Muscle of leg (tissue), 11 donors: ENCODE results near the gene FBLN2. TPM values are rescaled to one million over a fixed set of nuclear protein-coding genes. Genes with fewer than 3 reads are reported as not detected.
A peak's percentile ranks its signal among the peaks of the same experiment; 100 is the strongest.

ENCODE experiments used
- DNase-seq: peaks from one replicate; pipeline ENCODE4 v3.0.0; 2013
- H3K27ac ChIP-seq: one replicate; pipeline ENCODE4 v1.5.1; 2013; ENCODE audit warnings: mild to moderate bottlenecking, low read length, control low read depth
- H3K27me3 ChIP-seq: one replicate; pipeline ENCODE4 v1.6.1; 2013; ENCODE audit warnings: low read length; ENCODE audit not compliant: control insufficient read depth, insufficient read depth
- H3K36me3 ChIP-seq: one replicate; pipeline ENCODE4 v1.6.1; 2013; ENCODE audit warnings: low read length; ENCODE audit not compliant: control insufficient read depth, insufficient read depth
- H3K4me1 ChIP-seq: one replicate; pipeline ENCODE4 v1.6.1; 2013; ENCODE audit warnings: low read length; ENCODE audit not compliant: control insufficient read depth, insufficient read depth
- H3K4me3 ChIP-seq: one replicate; pipeline ENCODE4 v1.5.1; 2013; ENCODE audit warnings: low read length, control low read depth
- H3K9me3 ChIP-seq: replicated peaks from 2 replicates; pipeline ENCODE4 v1.6.1; 2013; ENCODE audit warnings: low read depth, low read length; ENCODE audit not compliant: control insufficient read depth
- WGBS: methylation state at CpG from one replicate; pipeline ENCODE4 v1.1.5; 2013; ENCODE audit warnings: missing lambda C conversion rate; ENCODE audit not compliant: insufficient coverage; 5-methylcytosine and 5-hydroxymethylcytosine counted together
- polyA plus RNA-seq, 8 donors: library from polyadenylated mRNA; unstranded; fragments of 120-200 nt; gene quantifications; one replicate each; pipeline versions ENCODE4 v1.2.1 to v1.2.3, GENCODE V29; 2013; ENCODE audit warnings: inconsistent platforms in 1 of 8, low replicate concordance in 1 of 8; ENCODE audit not compliant: insufficient read length in 8 of 8, insufficient read depth in 1 of 8
- total RNA-seq: library from RNA; stranded (reverse); fragments of 120-200 nt; gene quantifications from one replicate; pipeline ENCODE4 v1.2.4, GENCODE V29; 2013

Gene FBLN2
- total and polyA plus RNA-seq, 9 donors, result 24.4 to 78.6 (median 61.1) TPM

- no peaks in the 10 kb centered on the region for H3K9me3 ChIP-seq
- H3K4me1 ChIP-seq, result peaks cover 44% of the 10 kb centered on the region
- H3K36me3 ChIP-seq, result no peaks in the 10 kb centered on the region
- 65% methylated on average over 5 of the region's 11 CpGs for WGBS
- peaks cover under 1% of the 10 kb centered on the region for H3K27me3 ChIP-seq
- H3K27ac ChIP-seq, result peak overlapping the region; percentile 76
- no peak for DNase-seq
- no peak overlapping the region for H3K4me3 ChIP-seq
Measured at GRCh38 chr3:13599887-13600450, 51.0 kb downstream of the FBLN2 start.

- Histone ChIP-seq H3K4me1 (peaks cover 36% of the 10 kb centered on the region), H3K4me3 (no peak overlapping the region), H3K36me3 (no peaks in the 10 kb centered on the region), H3K27ac (peak overlapping the region; percentile 80), H3K27me3 (no peaks in the 10 kb centered on the region), H3K9me3 (no peaks in the 10 kb centered on the region)
- DNase-seq, result peak; percentile 87
- WGBS, result 36% methylated on average over 6 of the region's 9 CpGs
Measured at GRCh38 chr3:13600950-13601691, 52.2 kb downstream of the FBLN2 start.

- H3K27me3 ChIP-seq, result no peaks in the 10 kb centered on the region
- no peaks in the 10 kb centered on the region for H3K9me3 ChIP-seq
- peak overlapping the region; percentile 80 for H3K27ac ChIP-seq
- peaks cover 36% of the 10 kb centered on the region for H3K4me1 ChIP-seq
- no peaks in the 10 kb centered on the region for H3K36me3 ChIP-seq
- DNase-seq, result no peak
- H3K4me3 ChIP-seq, result no peak overlapping the region
Measured at GRCh38 chr3:13601692-13602080, 52.8 kb downstream of the FBLN2 start.

- Histone ChIP-seq H3K4me3 (no peak overlapping the region), H3K36me3 (no peaks in the 10 kb centered on the region), H3K27ac (no peak overlapping the region), H3K27me3 (no peaks in the 10 kb centered on the region), H3K9me3 (no peaks in the 10 kb centered on the region), H3K4me1 (peaks cover 8% of the 10 kb centered on the region)
- WGBS, result 100% methylated on average over 3 of the region's 6 CpGs
- no peak for DNase-seq
Measured at GRCh38 chr3:13605555-13605954, 56.6 kb downstream of the FBLN2 start.

GRCh38 chr3:13607821-13608597 is 59.1 kb downstream of the FBLN2 start:
- no peak for DNase-seq

GRCh38 chr3:13608969-13609725 is 60.2 kb downstream of the FBLN2 start:
- Histone ChIP-seq H3K27me3 (no peaks in the 10 kb centered on the region), H3K4me1 (no peaks in the 10 kb centered on the region), H3K27ac (no peak overlapping the region), H3K36me3 (no peaks in the 10 kb centered on the region), H3K4me3 (no peak overlapping the region), H3K9me3 (no peaks in the 10 kb centered on the region)
- DNase-seq, result no peak
- WGBS, result 95% methylated on average over 11 of the region's 20 CpGs

More at GRCh38 chr3:13607821-13608597, 59.1 kb downstream of the FBLN2 start:
- no peaks in the 10 kb centered on the region for H3K27me3 ChIP-seq
- no peaks in the 10 kb centered on the region for H3K9me3 ChIP-seq
- H3K4me3 ChIP-seq, result no peak overlapping the region
- H3K27ac ChIP-seq, result no peak overlapping the region
- H3K4me1 ChIP-seq, result no peaks in the 10 kb centered on the region
- 82% methylated on average over 12 of the region's 14 CpGs for WGBS
- no peaks in the 10 kb centered on the region for H3K36me3 ChIP-seq

GRCh38 chr3:13610006-13610570 is 61.2 kb downstream of the FBLN2 start:
- no peak overlapping the region for H3K27ac ChIP-seq
- 78% methylated on average over 7 of the region's 7 CpGs for WGBS
- no peaks in the 10 kb centered on the region for H3K27me3 ChIP-seq
- H3K9me3 ChIP-seq, result no peaks in the 10 kb centered on the region
- H3K4me3 ChIP-seq, result no peak overlapping the region
- no peaks in the 10 kb centered on the region for H3K4me1 ChIP-seq
- no peaks in the 10 kb centered on the region for H3K36me3 ChIP-seq
- DNase-seq, result no peak

- Histone ChIP-seq H3K27ac (no peak overlapping the region), H3K27me3 (no peaks in the 10 kb centered on the region), H3K9me3 (no peaks in the 10 kb centered on the region), H3K36me3 (no peaks in the 10 kb centered on the region), H3K4me3 (no peak overlapping the region), H3K4me1 (no peaks in the 10 kb centered on the region)
- WGBS, result 100% methylated on average over 3 of the region's 6 CpGs
- DNase-seq, result no peak
Measured at GRCh38 chr3:13611221-13611620, 62.3 kb downstream of the FBLN2 start.

GRCh38 chr3:13612829-13613228 is 63.9 kb downstream of the FBLN2 start:
- Histone ChIP-seq H3K4me1 (no peaks in the 10 kb centered on the region), H3K4me3 (no peak overlapping the region), H3K27ac (no peak overlapping the region), H3K9me3 (no peaks in the 10 kb centered on the region), H3K36me3 (no peaks in the 10 kb centered on the region), H3K27me3 (no peaks in the 10 kb centered on the region)
- 89% methylated on average over 3 of the region's 3 CpGs for WGBS
- no peak for DNase-seq
